Natural killer cell treated with Interleukin-12 subunit alpha and Interleukin-12 subunit beta and Interleukin-15 and Interleukin-18, amount 100 ng/mL, for 72 hours (primary cell): ENCODE measurements around the gene EFHD2. TPM values are rescaled to one million over a fixed set of nuclear protein-coding genes. Genes with fewer than 3 reads are reported as not detected.
A peak's percentile ranks its signal among the peaks of the same experiment; 100 is the strongest.
"Not testable (repeated sequence)": the region's sequence is repeated elsewhere in the genome, so short reads cannot be mapped to it uniquely, and the experiment has no call there.

ENCODE experiments used
- ATAC-seq, 2 donors: fragments of 150-1000 bp; cut with Tn5 transposase in 1 of 2; sonication (Bioruptor Pico), chemical (Tn5 transposase) in 1 of 2; 2 replicates each; pipeline ENCODE4 v1.10.0; 2021
- DNase-seq: peaks from one replicate; pipeline ENCODE4 v3.0.0; 2022; ENCODE audit warnings: low spot score
- H3K27ac Mint-ChIP-seq, 2 donors: 1 replicate in 1 of 2; 2 replicates in 1 of 2; pipeline ENCODE4 v1.8.0; 2022; ENCODE audit warnings: mixed read lengths in 2 of 2, mild to moderate bottlenecking in 1 of 2, moderate library complexity in 1 of 2
- H3K27me3 Mint-ChIP-seq, 2 donors: 1 replicate in 1 of 2; 2 replicates in 1 of 2; pipeline ENCODE4 v1.8.0; 2022; ENCODE audit warnings: mixed read lengths in 2 of 2
- H3K36me3 Mint-ChIP-seq: one replicate; pipeline ENCODE4 v1.8.0; 2022; ENCODE audit warnings: mixed read lengths
- H3K4me1 Mint-ChIP-seq, 2 donors: 1 replicate in 1 of 2; 2 replicates in 1 of 2; pipeline ENCODE4 v1.8.0; 2022; ENCODE audit warnings: low read depth in 2 of 2, mixed read lengths in 2 of 2, mild to moderate bottlenecking in 1 of 2
- H3K4me3 Mint-ChIP-seq: one replicate; pipeline ENCODE4 v1.8.0; 2022; ENCODE audit warnings: mixed read lengths
- H3K9me3 Mint-ChIP-seq: 2 replicates; pipeline ENCODE4 v1.8.0; 2022; ENCODE audit warnings: mixed read lengths
- total RNA-seq, 2 donors: library from RNA; stranded (reverse); gene quantifications; one replicate each; pipeline ENCODE4 v1.2.3, GENCODE V29; 2022

Gene EFHD2
- total RNA-seq, 2 donors from 2014 or later: 164 to 185 TPM

DNA sequence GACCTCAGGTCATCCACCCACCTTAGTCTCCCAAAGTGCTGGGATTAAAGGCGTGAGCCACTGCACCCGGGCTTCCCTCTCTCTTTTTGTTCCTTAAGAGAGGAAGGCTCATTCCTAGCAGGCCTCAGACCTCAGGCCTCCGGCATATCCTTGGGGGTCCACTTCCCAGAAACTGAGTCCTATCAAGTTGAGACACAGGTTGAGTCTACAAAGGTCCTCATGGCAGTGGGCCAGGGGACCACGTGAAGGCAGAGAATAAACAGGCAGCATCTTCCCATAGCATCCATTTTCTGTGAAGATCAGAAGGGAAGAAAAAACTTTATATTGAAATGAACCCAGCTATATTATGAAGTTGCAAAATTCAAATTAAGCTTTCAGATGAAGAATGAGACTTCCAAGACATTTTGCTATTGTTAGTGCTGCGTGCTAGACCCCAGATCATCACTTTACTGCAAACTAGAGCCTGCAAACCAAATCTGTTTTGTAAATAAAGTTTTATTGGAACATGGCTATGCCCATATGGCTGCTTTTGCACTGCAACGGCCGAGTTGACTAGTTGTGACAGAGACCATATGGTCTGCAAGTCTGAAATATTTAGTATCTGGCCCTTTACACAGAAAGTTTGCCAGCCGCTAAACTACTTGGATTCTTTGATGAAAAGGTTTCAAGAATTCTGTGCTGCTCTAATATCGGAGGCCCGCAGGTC lies 43.3 kb downstream of the EFHD2 start:
- Mint-ChIP-seq H3K4me1 (no peaks in the 10 kb centered on the region), H3K27me3 (peaks cover 0 to 4% of the 10 kb centered on the region in 2 donors), H3K4me3 (no peak overlapping the region), H3K36me3 (no peaks in the 10 kb centered on the region), H3K9me3 (no peaks in the 10 kb centered on the region), H3K27ac (no peak overlapping the region)
- no peak for ATAC-seq
- DNase-seq: no peak

DNA sequence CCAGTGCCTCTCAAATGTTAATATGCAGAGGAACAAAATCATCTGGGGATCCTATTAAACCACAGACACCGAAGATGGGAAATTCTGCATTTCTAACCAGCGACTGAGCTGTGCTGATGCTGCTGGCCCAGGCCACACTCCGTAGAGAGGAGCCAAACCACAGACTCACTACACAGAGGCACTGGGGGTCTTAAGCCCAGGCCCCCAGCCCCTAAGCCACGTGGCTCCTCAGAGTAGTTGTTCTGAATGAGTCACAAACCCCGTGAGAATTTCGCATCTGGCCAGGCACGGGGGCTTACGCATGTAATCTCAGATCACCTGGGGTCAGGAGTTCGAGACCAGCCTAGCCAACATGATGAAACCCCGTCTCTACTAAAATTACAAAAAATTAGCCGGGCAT lies 44.0 kb downstream of the EFHD2 start:
- H3K9me3 Mint-ChIP-seq: no peaks in the 10 kb centered on the region
- H3K4me3 Mint-ChIP-seq: no peak overlapping the region
- no peak for DNase-seq
- no peaks in the 10 kb centered on the region for H3K4me1 Mint-ChIP-seq
- no peaks in the 10 kb centered on the region for H3K36me3 Mint-ChIP-seq
- peaks cover 0 to 4% of the 10 kb centered on the region in 2 donors for H3K27me3 Mint-ChIP-seq
- no peak for ATAC-seq
- H3K27ac Mint-ChIP-seq: no peak overlapping the region

DNA sequence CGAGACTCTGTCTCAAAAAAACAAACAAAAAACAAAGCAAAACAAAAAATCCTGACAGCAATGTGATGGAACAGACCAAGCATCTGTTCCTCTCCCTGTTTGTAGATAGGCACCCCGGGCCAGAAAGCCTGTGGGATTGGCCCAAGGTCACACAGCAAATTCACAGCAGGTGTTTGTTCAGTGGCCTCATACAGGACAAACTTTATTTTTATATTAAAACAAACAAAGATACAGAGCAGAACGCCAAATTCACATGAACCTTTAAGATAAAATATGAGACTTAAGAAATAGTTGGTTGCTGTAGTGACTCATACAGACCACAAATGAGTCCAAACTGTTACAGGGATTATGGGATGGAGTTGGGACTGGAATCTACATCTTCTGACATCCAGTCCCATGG lies 44.6 kb downstream of the EFHD2 start:
- Mint-ChIP-seq H3K9me3 (no peaks in the 10 kb centered on the region), H3K4me1 (no peaks in the 10 kb centered on the region), H3K27ac (no peak overlapping the region), H3K27me3 (peaks cover 0 to 3% of the 10 kb centered on the region in 2 donors), H3K4me3 (no peak overlapping the region), H3K36me3 (no peaks in the 10 kb centered on the region)
- no peak for ATAC-seq
- DNase-seq: no peak

DNA sequence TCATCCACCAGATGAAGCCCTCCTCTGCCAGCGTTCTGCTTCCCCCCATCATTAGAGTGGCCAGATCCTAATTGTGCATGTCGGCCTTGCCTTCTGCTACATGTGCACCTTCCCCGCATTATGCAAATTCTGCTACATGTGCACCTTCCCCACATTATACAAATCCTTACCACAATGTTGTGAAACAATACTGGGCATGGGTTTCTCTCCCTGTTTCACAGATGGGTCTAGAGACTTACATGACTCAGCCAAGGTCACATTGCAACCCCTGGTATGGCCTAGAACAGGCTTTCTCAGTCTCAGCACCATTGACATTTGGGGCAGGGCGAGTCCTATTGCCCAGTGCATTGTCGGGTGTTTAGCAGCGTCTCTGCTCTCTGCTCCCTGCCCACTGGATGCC lies 45.8 kb downstream of the EFHD2 start:
- Mint-ChIP-seq H3K4me1 (no peaks in the 10 kb centered on the region), H3K4me3 (no peak overlapping the region)
- ATAC-seq: peak; percentile 60 to 72

DNA sequence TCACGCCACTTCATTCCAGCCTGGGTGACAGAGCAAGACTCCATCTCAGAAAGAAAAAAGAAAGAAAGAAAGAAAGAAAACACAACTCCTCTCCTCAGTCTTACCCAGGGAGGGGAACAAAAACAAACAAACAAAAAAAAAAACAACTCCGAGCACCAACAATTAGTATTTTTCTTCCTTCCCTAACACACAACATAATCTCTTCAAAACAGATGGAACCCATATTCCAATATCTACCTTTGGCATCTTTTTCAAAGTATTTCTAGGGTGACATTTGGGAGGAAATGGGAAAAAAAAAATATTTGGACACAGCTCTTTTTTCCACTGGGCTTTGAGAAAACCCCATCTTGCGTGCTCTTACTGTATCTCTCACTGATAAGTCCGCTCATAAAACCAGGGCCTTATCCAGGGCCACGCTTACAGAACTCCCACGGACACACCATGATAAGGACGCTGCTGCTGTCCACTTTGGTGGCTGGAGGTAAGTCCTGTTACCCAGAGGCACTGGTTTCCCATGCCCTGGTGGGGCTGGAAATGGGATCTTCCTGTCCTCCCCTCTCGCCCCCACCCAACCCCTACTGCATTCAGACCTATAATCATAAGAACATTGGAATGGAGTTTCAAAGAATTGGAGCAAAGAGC lies 46.7 kb downstream of the EFHD2 start, which contains the start of gene CELA2A:
Gene CELA2A (plus strand): TSS at position 420 of the 642 bp plus-strand sequence. CDS start 22 bp downstream, at position 442.
- DNase-seq: no peak
- Mint-ChIP-seq H3K27ac (no peak within 1 kb of the TSS), H3K36me3 (no peaks in the 10 kb centered on the region), H3K9me3 (no peaks in the 10 kb centered on the region), H3K4me1 (no peaks in the 10 kb centered on the region), H3K4me3 (no peak within 1 kb of the TSS), H3K27me3 (no peaks in the 10 kb centered on the region)
- ATAC-seq: no peak

More for the DNA sequence above, 45.8 kb downstream of the EFHD2 start:
- H3K27me3 Mint-ChIP-seq: no peaks in the 10 kb centered on the region
- DNase-seq: no peak
- H3K27ac Mint-ChIP-seq: no peak overlapping the region
- H3K9me3 Mint-ChIP-seq: no peaks in the 10 kb centered on the region
- H3K36me3 Mint-ChIP-seq: no peaks in the 10 kb centered on the region

DNA sequence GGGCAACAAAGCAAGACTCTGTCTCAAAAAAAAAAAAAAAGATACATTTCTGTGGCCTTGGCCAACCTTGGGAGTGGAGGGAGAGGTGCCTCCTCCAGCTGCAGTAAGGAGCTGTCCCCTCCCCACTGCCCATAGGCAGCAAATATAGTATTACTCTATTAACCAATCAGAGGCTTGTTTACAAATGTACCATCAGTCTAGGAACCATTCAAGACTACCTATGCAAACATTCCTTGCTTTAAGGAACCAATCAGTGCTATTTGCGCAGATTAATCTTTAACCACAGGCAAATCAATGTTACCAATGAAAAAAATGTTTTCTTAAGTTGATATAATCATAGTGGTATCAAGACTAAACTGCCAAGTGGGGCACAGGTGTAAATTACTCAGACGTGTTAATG lies 47.9 kb downstream of the EFHD2 start:
- H3K9me3 Mint-ChIP-seq: no peaks in the 10 kb centered on the region
- DNase-seq: no peak
- no peaks in the 10 kb centered on the region for H3K36me3 Mint-ChIP-seq
- no peak overlapping the region for H3K4me3 Mint-ChIP-seq
- no peak for ATAC-seq
- no peaks in the 10 kb centered on the region for H3K27me3 Mint-ChIP-seq
- no peaks in the 10 kb centered on the region for H3K4me1 Mint-ChIP-seq
- no peak overlapping the region for H3K27ac Mint-ChIP-seq

DNA sequence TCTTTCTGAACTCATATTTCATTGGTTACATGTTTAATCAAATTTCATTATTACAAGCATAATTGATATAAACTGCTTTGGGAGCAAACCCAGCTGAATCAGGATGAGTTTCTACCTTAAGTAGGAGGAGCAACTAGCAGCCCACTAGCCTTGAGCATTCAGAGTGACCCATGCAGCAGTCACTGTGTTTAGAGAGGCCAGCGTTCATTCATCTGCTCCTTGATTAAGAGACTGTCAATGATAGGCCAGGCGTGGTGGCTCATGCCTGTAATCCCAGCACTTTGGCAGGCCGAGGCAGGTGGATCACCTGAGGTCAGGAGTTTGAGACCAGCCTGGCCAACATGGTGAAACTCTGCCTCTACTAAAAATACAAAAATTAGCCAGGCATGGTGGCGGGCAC lies 48.7 kb downstream of the EFHD2 start:
- not testable (repeated sequence) for ATAC-seq, DNase-seq, H3K36me3 Mint-ChIP-seq, H3K9me3 Mint-ChIP-seq, H3K4me1 Mint-ChIP-seq, H3K4me3 Mint-ChIP-seq, H3K27ac Mint-ChIP-seq, H3K27me3 Mint-ChIP-seq

DNA sequence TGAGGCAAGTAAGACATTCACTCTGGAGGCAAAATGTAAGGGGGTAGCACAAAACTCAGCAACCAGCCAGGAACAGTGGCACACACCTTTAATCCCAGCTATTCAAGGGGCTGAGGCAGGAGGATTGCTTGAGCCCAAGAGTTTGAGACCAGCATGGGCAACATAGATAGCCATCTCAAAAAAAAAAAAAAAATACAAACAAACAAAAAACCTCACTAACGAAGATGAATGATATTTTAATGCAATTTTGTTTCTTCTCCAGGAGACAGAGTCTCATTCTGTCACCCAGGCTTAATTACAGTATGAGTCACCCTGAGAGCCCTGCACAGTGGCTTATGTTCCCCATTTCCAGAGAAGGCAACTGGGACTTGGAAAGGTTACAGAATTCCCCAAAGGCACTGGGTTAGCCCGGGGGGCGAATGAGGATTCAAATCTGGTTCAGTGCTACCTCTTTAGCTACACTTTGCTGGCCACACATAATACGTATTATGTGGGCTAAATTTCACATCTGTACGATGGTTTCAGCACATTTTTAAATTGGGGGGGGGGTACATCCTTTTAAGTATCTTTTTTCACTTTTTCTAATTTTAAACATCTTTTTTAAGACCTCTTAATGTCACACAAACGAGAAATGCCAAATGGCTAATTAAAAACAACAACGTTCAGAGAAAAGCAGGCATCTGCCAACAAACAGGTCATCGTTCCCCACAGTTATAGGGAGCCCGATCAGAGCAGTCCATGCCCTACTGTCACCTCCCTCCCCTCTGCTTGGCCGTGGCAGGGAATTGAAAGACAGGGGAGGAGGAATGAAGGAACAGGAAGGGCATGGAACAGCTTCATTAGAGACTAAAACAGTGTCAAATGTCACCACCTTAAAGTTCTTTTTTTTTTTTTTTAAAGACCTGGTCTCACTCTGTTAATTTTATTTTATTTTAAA lies 50.4 kb downstream of the EFHD2 start:
- DNase-seq (no peak), ATAC-seq (no peak)
- Mint-ChIP-seq H3K4me3 (no peak overlapping the region), H3K9me3 (no peaks in the 10 kb centered on the region), H3K36me3 (no peaks in the 10 kb centered on the region), H3K4me1 (no peaks in the 10 kb centered on the region), H3K27me3 (no peaks in the 10 kb centered on the region), H3K27ac (no peak overlapping the region)

DNA sequence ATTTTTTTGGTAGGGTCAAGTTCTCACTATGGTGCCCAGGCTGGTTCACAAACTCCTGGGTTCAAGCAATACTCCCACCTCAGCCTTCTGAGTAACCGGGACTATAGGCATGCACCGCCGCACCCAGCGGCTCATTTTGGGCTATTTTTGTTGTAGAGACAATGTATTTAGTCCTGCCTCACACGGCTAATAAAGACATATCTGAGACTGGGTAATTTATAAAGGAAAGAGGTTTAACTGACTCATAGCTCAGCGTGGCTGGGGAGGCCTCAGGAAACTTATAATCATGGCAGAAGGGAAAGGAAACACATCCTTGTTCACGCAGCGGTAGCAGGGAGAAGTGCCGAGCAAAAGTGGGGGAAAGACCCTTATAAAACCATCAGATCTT lies 51.0 kb downstream of the EFHD2 start:
- ATAC-seq (no peak), DNase-seq (no peak)
- Mint-ChIP-seq H3K27me3 (no peaks in the 10 kb centered on the region), H3K36me3 (no peaks in the 10 kb centered on the region), H3K9me3 (no peaks in the 10 kb centered on the region), H3K27ac (no peak overlapping the region), H3K4me1 (no peaks in the 10 kb centered on the region), H3K4me3 (no peak overlapping the region)

DNA sequence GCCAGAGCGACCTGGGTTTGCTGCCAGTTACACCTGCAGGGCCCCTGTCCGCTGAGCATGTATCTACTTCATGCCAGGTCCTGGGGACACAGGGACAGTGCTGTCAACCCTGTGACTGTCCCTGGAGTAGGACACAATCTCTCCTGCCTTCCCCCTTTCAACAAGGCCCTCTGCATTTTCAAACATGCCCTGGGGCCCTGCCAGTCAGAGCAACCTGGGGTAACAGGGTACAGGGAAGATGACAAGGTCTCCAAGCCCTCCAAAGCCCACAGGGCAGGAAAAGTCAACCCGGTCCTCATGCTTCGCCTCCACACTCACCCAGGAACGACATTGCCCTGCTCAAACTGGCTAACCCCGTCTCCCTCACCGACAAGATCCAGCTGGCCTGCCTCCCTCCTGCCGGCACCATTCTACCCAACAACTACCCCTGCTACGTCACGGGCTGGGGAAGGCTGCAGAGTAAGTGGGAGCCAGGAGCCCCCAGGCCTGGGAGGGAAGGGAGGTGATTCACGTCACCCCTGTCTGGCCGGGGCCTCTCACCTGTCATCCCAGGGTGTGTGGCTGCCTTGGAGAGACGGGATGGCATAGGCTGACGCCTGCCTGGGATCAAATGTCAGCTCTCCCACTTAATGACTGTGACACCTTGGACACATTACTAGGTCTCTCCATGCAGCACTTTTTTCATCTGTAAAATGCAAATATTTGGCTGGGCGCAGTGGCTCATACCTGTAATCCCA lies 53.5 kb downstream of the EFHD2 start:
- ATAC-seq: peak in 1 of 2 donors; percentile 4
- not testable (repeated sequence) for H3K27me3 Mint-ChIP-seq, H3K27ac Mint-ChIP-seq, DNase-seq, H3K9me3 Mint-ChIP-seq, H3K4me3 Mint-ChIP-seq, H3K36me3 Mint-ChIP-seq, H3K4me1 Mint-ChIP-seq

DNA sequence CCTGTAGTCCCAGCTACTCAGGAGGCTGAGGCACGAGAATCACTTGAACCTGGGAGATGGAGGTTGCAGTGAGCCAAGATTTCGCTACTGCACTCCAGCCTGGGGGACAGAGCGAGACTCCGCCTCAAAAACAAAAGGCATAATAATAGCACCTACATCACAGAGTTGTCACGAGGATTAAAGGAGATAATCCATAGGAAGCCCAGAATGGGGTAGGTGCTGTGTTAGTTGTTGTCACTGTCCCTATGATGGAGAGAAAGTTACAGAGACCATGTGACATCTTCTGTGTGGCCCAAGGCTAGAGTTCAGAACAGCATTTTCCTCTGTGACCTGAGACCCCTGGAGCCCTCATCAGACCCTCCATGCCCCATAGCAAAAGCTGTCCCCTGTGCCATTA lies 54.2 kb downstream of the EFHD2 start:
- H3K36me3 Mint-ChIP-seq, H3K4me1 Mint-ChIP-seq, DNase-seq, H3K9me3 Mint-ChIP-seq, H3K27ac Mint-ChIP-seq, H3K4me3 Mint-ChIP-seq, H3K27me3 Mint-ChIP-seq, ATAC-seq: not testable (repeated sequence)

DNA sequence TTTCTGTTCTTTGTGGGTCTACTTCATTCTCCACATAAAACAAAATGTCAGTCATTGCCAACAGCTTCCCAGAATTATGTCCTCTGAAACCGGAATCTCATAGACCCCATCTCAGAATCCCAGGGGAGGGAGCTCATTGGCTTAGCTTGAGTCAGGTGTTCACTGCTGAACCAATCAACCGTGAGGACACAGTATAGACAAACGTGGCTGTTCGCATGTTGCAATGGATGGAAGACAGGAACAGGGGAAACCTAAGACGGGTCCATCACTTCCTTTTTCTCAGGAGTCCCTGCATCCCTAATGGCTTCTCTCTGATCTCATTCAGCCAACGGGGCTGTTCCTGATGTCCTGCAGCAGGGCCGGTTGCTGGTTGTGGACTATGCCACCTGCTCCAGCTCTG lies 56.0 kb downstream of the EFHD2 start:
- no peak for ATAC-seq
- Mint-ChIP-seq H3K9me3 (no peaks in the 10 kb centered on the region), H3K4me3 (no peak overlapping the region), H3K4me1 (no peaks in the 10 kb centered on the region), H3K27me3 (no peaks in the 10 kb centered on the region), H3K27ac (no peak overlapping the region), H3K36me3 (no peaks in the 10 kb centered on the region)
- no peak for DNase-seq

DNA sequence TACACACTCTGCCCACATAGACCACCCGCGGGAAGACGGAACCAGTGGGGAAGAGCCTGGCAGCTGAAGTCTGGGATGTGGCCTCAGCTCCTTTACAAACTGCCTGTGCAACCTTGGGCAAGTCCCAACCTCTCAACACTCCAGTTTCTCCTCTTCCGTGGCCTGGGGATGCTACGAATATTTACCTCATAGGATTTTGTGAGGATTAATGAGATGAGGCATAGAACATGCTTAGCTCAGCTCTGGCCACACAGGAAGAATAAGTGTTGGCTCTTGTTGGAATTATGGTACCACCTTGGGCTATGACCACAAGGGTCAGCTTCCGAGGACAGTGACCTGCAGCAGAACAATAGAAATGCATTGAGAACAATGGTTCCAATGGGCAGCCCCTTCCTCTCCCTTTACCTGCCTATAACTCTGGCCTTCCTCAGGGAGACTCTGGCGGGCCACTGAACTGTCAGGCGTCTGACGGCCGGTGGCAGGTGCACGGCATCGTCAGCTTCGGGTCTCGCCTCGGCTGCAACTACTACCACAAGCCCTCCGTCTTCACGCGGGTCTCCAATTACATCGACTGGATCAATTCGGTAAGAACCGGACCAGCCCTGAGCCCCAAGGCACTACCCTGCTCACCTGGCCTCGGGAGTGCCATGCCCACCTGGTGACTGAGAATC lies 57.4 kb downstream of the EFHD2 start:
- H3K27me3 Mint-ChIP-seq, H3K27ac Mint-ChIP-seq, ATAC-seq, DNase-seq, H3K4me1 Mint-ChIP-seq, H3K36me3 Mint-ChIP-seq, H3K4me3 Mint-ChIP-seq, H3K9me3 Mint-ChIP-seq: not testable (repeated sequence)
